RPMI7951 (cell line): Measurements from ENCODE around the gene TRAPPC2B. TPM values are rescaled to one million over a fixed set of nuclear protein-coding genes. Genes with fewer than 3 reads are reported as not detected.
"Not testable (repeated sequence)": the region's sequence is repeated elsewhere in the genome, so short reads cannot be mapped to it uniquely, and the experiment has no call there.

Source experiments
- DNase-seq: peaks from one replicate; pipeline ENCODE4 v3.0.0-alpha.2; 2012; ENCODE audit warnings: low read depth
- total RNA-seq: library from RNA; depleted of rRNA; stranded (reverse); fragments of >200 nt; shearing (Covaris generic); gene quantifications from 2 replicates; pipeline ENCODE4 v1.2.3, GENCODE V29; 2014; rRNA removed

The TRAPPC2B gene
- total RNA-seq, 1 experiment from 2014 or later = 44.2 TPM

- no peak for DNase-seq
These were observed 10.8 kb downstream of the TRAPPC2B start for GRCh38 chr19:57374179-57374578.

- not testable (repeated sequence) for DNase-seq
These were observed 11.3 kb downstream of the TRAPPC2B start for GRCh38 chr19:57374647-57375046.

GRCh38 chr19:57376151-57376550 lies 12.8 kb downstream of the TRAPPC2B start:
- DNase-seq = no peak

GRCh38 chr19:57377498-57378146 lies 14.3 kb downstream of the TRAPPC2B start:
- DNase-seq = no peak

GRCh38 chr19:57380923-57381322 lies 17.6 kb downstream of the TRAPPC2B start:
- DNase-seq = no peak

GRCh38 chr19:57382806-57383488 lies 19.6 kb downstream of the TRAPPC2B start:
- DNase-seq = no peak

- no peak for DNase-seq
These were observed 25.9 kb downstream of the TRAPPC2B start for GRCh38 chr19:57389194-57389729.

GRCh38 chr19:57389730-57390598 lies 26.6 kb downstream of the TRAPPC2B start, which contains the start of gene ZNF548:
Gene ZNF548 (plus strand): TSS chr19:57389854. CDS start chr19:57390100, 246 bp downstream.
- DNase-seq = peak; percentile 100

- DNase-seq = no peak
These were observed 32.4 kb downstream of the TRAPPC2B start for GRCh38 chr19:57395710-57396109.

GRCh38 chr19:57398868-57399267 lies 35.5 kb downstream of the TRAPPC2B start:
- no peak for DNase-seq

GRCh38 chr19:57403737-57404563 lies 40.6 kb downstream of the TRAPPC2B start:
- DNase-seq = no peak

GRCh38 chr19:57406516-57407123 lies 43.3 kb downstream of the TRAPPC2B start:
- peak; percentile 57 for DNase-seq

- peak; percentile 95 for DNase-seq
These were observed 47.7 kb downstream of the TRAPPC2B start, which contains the start of gene ZNF17 for GRCh38 chr19:57410877-57411671. Gene ZNF17 (plus strand): TSS chr19:57411161. CDS start chr19:57413616, 2,455 bp downstream.

Other genes starting within 250 kb of the TRAPPC2B start
- not detected in 2 replicates for gene USP29, start 243.6 kb upstream of the TRAPPC2B start, total RNA-seq
- gene ZIM3, start 218.3 kb upstream of the TRAPPC2B start, total RNA-seq = not detected in 2 replicates
- not detected in 2 replicates for gene DUXA, start 196.1 kb upstream of the TRAPPC2B start, total RNA-seq
- gene ZNF264, start 172.1 kb upstream of the TRAPPC2B start, total RNA-seq = 14.1 and 20.7 TPM in 2 replicates
- gene AURKC, start 132.5 kb upstream of the TRAPPC2B start, total RNA-seq = 0.88 and 2.0 TPM in 2 replicates
- gene ZNF805, start 122.9 kb upstream of the TRAPPC2B start, total RNA-seq = 10.0 and 11.9 TPM in 2 replicates
- 24.6 and 27.5 TPM in 2 replicates for gene ZNF460, start 83.1 kb upstream of the TRAPPC2B start, total RNA-seq
- 5.9 and 6.6 TPM in 2 replicates for gene ZNF543, start 43.1 kb upstream of the TRAPPC2B start, total RNA-seq
- gene ZNF304, start 12.3 kb upstream of the TRAPPC2B start, total RNA-seq = 9.9 and 11.7 TPM in 2 replicates
- gene ZNF547, start within 50 bp of the TRAPPC2B start, total RNA-seq = 2.1 and 2.5 TPM in 2 replicates
- 21.7 and 27.1 TPM in 2 replicates for gene ZNF548, start 26.3 kb downstream of the TRAPPC2B start, total RNA-seq
- 9.9 and 10.5 TPM in 2 replicates for gene ZNF17, start 47.6 kb downstream of the TRAPPC2B start, total RNA-seq
- 9.3 and 12.7 TPM in 2 replicates for gene ZNF749, start 71.8 kb downstream of the TRAPPC2B start, total RNA-seq
- gene VN1R1, start 93.6 kb downstream of the TRAPPC2B start, total RNA-seq = not detected in 2 replicates
- gene ZNF772, start 114.0 kb downstream of the TRAPPC2B start, total RNA-seq = 13.5 and 17.3 TPM in 2 replicates
- 11.1 and 12.0 TPM in 2 replicates for gene ZNF419, start 124.2 kb downstream of the TRAPPC2B start, total RNA-seq
- gene ZNF773, start 136.4 kb downstream of the TRAPPC2B start, total RNA-seq = 9.0 and 23.1 TPM in 2 replicates
- gene ZNF549, start 163.8 kb downstream of the TRAPPC2B start, total RNA-seq = 5.1 and 6.2 TPM in 2 replicates
- 6.1 and 6.3 TPM in 2 replicates for gene ZNF550, start 196.3 kb downstream of the TRAPPC2B start, total RNA-seq
- 6.1 and 6.3 TPM in 2 replicates for gene ZNF416, start 215.4 kb downstream of the TRAPPC2B start, total RNA-seq
- 9.9 and 11.6 TPM in 2 replicates for gene ZIK1, start 220.6 kb downstream of the TRAPPC2B start, total RNA-seq
- 12.7 and 17.7 TPM in 2 replicates for gene ZNF530, start 236.3 kb downstream of the TRAPPC2B start, total RNA-seq